ENCODE data around the gene CYSTM1. TPM values are rescaled to one million over a fixed set of nuclear protein-coding genes. Genes with fewer than 3 reads are reported as not detected.

CYSTM1 gene
- total RNA-seq, 1 donor from 2014 or later, result 28.1 TPM

DNA sequence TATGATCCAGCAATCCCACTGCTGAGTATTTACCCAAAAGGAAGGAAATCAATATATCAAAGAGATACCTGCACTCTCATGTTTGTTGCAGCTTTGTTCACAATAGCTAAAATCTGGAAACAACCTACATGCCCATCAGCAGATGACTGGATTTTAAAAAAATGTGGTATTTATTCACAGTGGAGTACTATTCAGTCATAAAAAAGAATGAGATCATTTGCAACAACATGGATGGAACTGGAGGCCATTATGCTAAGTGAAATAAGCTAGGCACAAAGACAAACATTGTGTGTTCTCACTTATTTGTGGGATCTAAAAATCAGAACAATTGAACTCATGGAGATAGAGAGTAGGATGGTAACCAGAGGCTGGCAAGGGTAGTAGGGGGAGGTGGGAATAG, 33.1 kb downstream of the CYSTM1 start:
- Mint-ChIP-seq H3K9me3 (ENCODE audit: low read depth) (peaks cover 3% of the 10 kb centered on the region), H3K27ac (no peak overlapping the region), H3K4me1 (ENCODE audit: low read depth) (peaks cover 2% of the 10 kb centered on the region), H3K36me3 (ENCODE audit: insufficient read depth) (peaks cover 2% of the 10 kb centered on the region), H3K27me3 (no peaks in the 10 kb centered on the region), H3K4me3 (ENCODE audit: low read depth) (no peak overlapping the region)
- DNase-seq (ENCODE audit: low spot score, unreplicated experiment), result no peak
- TF ChIP-seq, protein P1, sequence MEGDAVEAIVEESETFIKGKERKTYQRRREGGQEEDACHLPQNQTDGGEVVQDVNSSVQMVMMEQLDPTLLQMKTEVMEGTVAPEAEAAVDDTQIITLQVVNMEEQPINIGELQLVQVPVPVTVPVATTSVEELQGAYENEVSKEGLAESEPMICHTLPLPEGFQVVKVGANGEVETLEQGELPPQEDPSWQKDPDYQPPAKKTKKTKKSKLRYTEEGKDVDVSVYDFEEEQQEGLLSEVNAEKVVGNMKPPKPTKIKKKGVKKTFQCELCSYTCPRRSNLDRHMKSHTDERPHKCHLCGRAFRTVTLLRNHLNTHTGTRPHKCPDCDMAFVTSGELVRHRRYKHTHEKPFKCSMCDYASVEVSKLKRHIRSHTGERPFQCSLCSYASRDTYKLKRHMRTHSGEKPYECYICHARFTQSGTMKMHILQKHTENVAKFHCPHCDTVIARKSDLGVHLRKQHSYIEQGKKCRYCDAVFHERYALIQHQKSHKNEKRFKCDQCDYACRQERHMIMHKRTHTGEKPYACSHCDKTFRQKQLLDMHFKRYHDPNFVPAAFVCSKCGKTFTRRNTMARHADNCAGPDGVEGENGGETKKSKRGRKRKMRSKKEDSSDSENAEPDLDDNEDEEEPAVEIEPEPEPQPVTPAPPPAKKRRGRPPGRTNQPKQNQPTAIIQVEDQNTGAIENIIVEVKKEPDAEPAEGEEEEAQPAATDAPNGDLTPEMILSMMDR (IDR thresholded peaks at IDR 0.05; ENCODE audit: unreplicated experiment), result no peak

GRCh38 chr5:140213370-140213983, 38.5 kb downstream of the CYSTM1 start:
- no peaks in the 10 kb centered on the region for H3K9me3 Mint-ChIP-seq (ENCODE audit: low read depth)
- DNase-seq (ENCODE audit: low spot score, unreplicated experiment), result no peak
- TF ChIP-seq, protein P1 (IDR thresholded peaks at IDR 0.05; ENCODE audit: unreplicated experiment), result no peak

DNA sequence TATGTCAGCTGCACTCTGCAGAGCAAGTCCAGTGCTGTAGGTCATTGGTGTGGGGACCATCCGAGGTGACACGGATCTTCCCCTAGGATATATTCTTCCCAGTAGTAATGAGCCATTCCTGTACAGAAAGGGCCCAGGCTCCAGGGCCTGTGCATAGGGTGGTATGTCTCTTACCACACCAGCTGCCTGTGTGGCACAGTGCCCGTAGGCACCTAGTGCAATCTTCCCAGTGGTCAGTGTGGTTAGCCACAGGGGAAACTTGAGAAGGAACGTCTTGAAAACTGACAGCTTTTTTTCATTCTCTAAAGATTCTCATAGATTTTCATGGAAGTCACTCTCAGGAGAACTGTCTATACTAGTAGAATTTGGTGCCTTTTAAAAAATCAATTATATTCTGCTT, 39.8 kb downstream of the CYSTM1 start:
- TF ChIP-seq, protein P1 (IDR thresholded peaks at IDR 0.05; ENCODE audit: unreplicated experiment), result no peak
- Mint-ChIP-seq H3K36me3 (ENCODE audit: insufficient read depth) (no peaks in the 10 kb centered on the region), H3K27ac (no peak overlapping the region), H3K4me3 (ENCODE audit: low read depth) (no peak overlapping the region), H3K27me3 (no peaks in the 10 kb centered on the region), H3K9me3 (ENCODE audit: low read depth) (no peaks in the 10 kb centered on the region), H3K4me1 (ENCODE audit: low read depth) (peaks cover 19% of the 10 kb centered on the region)
- no peak for DNase-seq (ENCODE audit: low spot score, unreplicated experiment)

More at GRCh38 chr5:140213370-140213983, 38.5 kb downstream of the CYSTM1 start:
- Mint-ChIP-seq H3K27me3 (no peaks in the 10 kb centered on the region), H3K27ac (no peak overlapping the region), H3K4me1 (ENCODE audit: low read depth) (peaks cover 10% of the 10 kb centered on the region), H3K36me3 (ENCODE audit: insufficient read depth) (no peaks in the 10 kb centered on the region), H3K4me3 (ENCODE audit: low read depth) (no peak overlapping the region)

GRCh38 chr5:140215276-140215675, 40.3 kb downstream of the CYSTM1 start:
- H3K27me3 Mint-ChIP-seq, result no peaks in the 10 kb centered on the region
- peaks cover 23% of the 10 kb centered on the region for H3K4me1 Mint-ChIP-seq (ENCODE audit: low read depth)
- no peaks in the 10 kb centered on the region for H3K36me3 Mint-ChIP-seq (ENCODE audit: insufficient read depth)
- no peak overlapping the region for H3K4me3 Mint-ChIP-seq (ENCODE audit: low read depth)
- no peak overlapping the region for H3K27ac Mint-ChIP-seq
- DNase-seq (ENCODE audit: low spot score, unreplicated experiment), result no peak
- H3K9me3 Mint-ChIP-seq (ENCODE audit: low read depth), result no peaks in the 10 kb centered on the region
- TF ChIP-seq, protein P1 (IDR thresholded peaks at IDR 0.05; ENCODE audit: unreplicated experiment), result no peak

DNA sequence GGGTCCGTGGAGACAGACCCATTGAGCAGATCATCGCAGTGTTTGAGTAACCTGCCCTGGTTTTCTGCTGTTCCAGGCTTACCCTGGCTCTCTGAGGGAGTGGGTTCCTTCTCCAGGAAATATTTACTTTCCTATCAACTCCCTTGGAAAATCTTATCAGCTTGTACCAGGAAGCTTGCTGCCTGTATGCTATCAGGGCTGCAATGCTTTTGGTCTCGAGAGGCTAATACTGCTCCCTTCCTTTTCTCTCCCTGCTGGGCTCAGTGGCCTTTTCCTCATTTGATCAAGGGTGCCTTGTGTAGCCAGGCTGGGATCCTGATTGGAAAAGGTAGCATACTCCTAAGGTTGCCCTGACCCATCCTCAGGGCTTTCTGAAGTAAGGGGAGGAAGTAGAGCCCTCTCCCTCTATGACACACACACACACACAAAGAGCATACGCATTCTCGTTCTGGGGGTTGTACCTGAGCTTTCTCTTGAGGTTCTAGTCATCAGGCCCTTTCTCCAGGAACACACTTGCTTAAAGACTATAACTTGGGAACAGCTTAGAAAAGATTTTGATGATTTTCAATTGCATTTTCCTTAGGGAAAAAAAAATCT, 41.6 kb downstream of the CYSTM1 start:
- DNase-seq (ENCODE audit: low spot score, unreplicated experiment), result no peak
- Mint-ChIP-seq H3K9me3 (ENCODE audit: low read depth) (no peaks in the 10 kb centered on the region), H3K36me3 (ENCODE audit: insufficient read depth) (no peaks in the 10 kb centered on the region), H3K4me3 (ENCODE audit: low read depth) (no peak overlapping the region), H3K4me1 (ENCODE audit: low read depth) (peaks cover 29% of the 10 kb centered on the region), H3K27ac (peak overlapping the region; percentile 62), H3K27me3 (no peaks in the 10 kb centered on the region)
- TF ChIP-seq, protein P1 (IDR thresholded peaks at IDR 0.05; ENCODE audit: unreplicated experiment), result no peak

All from progenitor cell of endocrine pancreas (in vitro differentiated cells).